ENCODE measurements around the gene SFMBT2. TPM values are rescaled to one million over a fixed set of nuclear protein-coding genes. Genes with fewer than 3 reads are reported as not detected.

The SFMBT2 gene
- total and polyA plus RNA-seq, 2 of the 13 experiments (the other 11 are each of a cell fraction or from before 2014, with no cell fraction given), result 0.01 to 0.02 TPM

DNA sequence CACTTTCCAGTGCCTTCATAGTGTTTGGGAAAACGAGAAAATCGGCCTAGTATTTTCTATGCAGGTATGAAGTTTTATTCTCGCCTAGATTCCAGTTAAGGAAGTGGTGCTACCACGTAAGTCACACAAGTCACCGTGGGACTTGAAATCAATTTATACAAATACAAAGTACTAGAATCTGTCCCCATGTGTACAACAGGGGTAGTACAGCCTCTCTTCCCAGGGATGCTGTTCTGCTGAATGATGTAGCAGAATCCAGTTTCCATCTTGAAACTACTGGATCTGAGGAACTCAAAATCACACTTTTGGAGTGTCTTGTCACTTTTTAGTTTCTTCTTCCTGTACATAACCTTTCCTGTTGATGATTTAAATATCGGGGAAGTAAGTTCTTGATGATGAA lies 129.4 kb downstream of the SFMBT2 start (continued):
- TF ChIP-seq ZNF792 (CRISPR knock-in tag; IDR thresholded peaks at IDR 0.05), result no peak
- no peak for TF ChIP-seq TMF1 (CRISPR knock-in tag; IDR thresholded peaks at IDR 0.05; ENCODE audit: low read depth)
- no peak for TF ChIP-seq MXI1 (IDR thresholded peaks at IDR 0.05; ENCODE audit: borderline replicate concordance, low read depth, low read length)
- no peak for TF ChIP-seq ZNF564 (CRISPR knock-in tag; IDR thresholded peaks at IDR 0.05)
- TF ChIP-seq MTF1 (CRISPR knock-in tag; IDR thresholded peaks at IDR 0.05), result no peak

DNA sequence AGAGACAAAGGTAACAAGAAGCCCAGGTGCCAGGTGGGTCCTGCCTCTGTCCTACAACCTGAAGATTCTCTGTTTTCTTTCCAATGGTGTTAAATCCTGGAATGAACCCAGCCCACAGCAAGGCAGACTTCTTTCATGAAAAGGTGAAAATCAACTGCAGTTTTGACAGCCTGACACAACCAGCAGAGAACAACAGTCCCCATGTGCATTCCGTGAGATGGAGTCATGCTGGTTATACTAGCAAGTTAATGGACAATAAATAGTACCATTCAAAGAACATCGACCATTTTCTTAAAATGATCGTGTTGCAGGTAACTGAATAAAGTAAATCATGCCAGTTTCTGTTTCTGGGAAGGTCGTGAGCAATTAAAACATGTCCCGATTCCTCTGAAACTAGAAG lies 131.5 kb downstream of the SFMBT2 start:
- WGBS (ENCODE audit: low lambda C conversion rate), result 16% methylated on average over 5 of the region's 5 CpGs
- Histone ChIP-seq H4K20me1 (ENCODE audit: insufficient read depth, low read length) (no peaks in the 10 kb centered on the region), H3K27me3 (ENCODE audit: control insufficient read depth in 1 of 2, insufficient read depth in 2 of 2, low read length in 2 of 2) (no peaks in the 10 kb centered on the region; a peak in 1 of 5 replicates), H3K9me3 (ENCODE audit: low read length) (no peaks in the 10 kb centered on the region), H3K4me3 (replicated peaks in 1 of 3; ENCODE audit: insufficient read depth in 1 of 3, low read depth in 2 of 3, low read length in 3 of 3) (no peak overlapping the region), H3K4me1 (ENCODE audit: insufficient read depth, low read length) (no peaks in the 10 kb centered on the region), H2AFZ (ENCODE audit: low read length) (no peak overlapping the region), H3K4me2 (ENCODE audit: low read depth, low read length) (no peak overlapping the region), H3K9ac (ENCODE audit: insufficient read depth, low read depth, low read length) (no peak overlapping the region), H3K36me3 (replicated peaks in 1 of 2; ENCODE audit: control insufficient read depth in 1 of 2, insufficient read depth in 2 of 2, low read length in 2 of 2) (no peaks in the 10 kb centered on the region), H3K79me2 (ENCODE audit: insufficient read depth, low read length) (no peaks in the 10 kb centered on the region), H3K27ac (ENCODE audit: extremely low read length, insufficient read depth, low read length) (no peak overlapping the region)
- ATAC-seq, result no peak
- in situ Hi-C loops (cut with HindIII; ENCODE audit: extremely low pct_ligation_motif_present, low pct_unique_long_range_greater_than_20kb), result no loop called here
- no TSS peak for BruUV-seq (replicated peaks)
- intact Hi-C loops (cut with micrococcal nuclease; ENCODE audit: unreplicated experiment), result no loop called here
- ChIA-PET POLR2A (no interaction called here), CTCF (ENCODE audit: low intra/inter-chr PET ratio, low total read pairs) (no interaction called here)
- no peak for FAIRE-seq
- no peak for DNase-seq (ENCODE audit: low spot score)
- TF ChIP-seq, protein P1, sequence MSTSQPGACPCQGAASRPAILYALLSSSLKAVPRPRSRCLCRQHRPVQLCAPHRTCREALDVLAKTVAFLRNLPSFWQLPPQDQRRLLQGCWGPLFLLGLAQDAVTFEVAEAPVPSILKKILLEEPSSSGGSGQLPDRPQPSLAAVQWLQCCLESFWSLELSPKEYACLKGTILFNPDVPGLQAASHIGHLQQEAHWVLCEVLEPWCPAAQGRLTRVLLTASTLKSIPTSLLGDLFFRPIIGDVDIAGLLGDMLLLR (CRISPR knock-in tag; IDR thresholded peaks at IDR 0.05), result no peak
- TF ChIP-seq TAF1 (CRISPR knock-in tag; IDR thresholded peaks at IDR 0.05) (no peak), CENPT (CRISPR knock-in tag; IDR thresholded peaks at IDR 0.05; ENCODE audit: low read depth) (no peak), SRSF1 (optimal IDR thresholded peaks at IDR 0.05; ENCODE audit: low read depth, low read length) (no peak), ZSCAN22 (CRISPR knock-in tag; IDR thresholded peaks at IDR 0.05) (no peak), TAF15 (IDR thresholded peaks at IDR 0.05; ENCODE audit: low read depth, low read length, poor library complexity, severe bottlenecking) (no peak), ZKSCAN5 (CRISPR knock-in tag; IDR thresholded peaks at IDR 0.05) (no peak), ZMAT3 (CRISPR knock-in tag; conservative IDR thresholded peaks at IDR 0.05) (no peak)
- TF ChIP-seq, protein P2, sequence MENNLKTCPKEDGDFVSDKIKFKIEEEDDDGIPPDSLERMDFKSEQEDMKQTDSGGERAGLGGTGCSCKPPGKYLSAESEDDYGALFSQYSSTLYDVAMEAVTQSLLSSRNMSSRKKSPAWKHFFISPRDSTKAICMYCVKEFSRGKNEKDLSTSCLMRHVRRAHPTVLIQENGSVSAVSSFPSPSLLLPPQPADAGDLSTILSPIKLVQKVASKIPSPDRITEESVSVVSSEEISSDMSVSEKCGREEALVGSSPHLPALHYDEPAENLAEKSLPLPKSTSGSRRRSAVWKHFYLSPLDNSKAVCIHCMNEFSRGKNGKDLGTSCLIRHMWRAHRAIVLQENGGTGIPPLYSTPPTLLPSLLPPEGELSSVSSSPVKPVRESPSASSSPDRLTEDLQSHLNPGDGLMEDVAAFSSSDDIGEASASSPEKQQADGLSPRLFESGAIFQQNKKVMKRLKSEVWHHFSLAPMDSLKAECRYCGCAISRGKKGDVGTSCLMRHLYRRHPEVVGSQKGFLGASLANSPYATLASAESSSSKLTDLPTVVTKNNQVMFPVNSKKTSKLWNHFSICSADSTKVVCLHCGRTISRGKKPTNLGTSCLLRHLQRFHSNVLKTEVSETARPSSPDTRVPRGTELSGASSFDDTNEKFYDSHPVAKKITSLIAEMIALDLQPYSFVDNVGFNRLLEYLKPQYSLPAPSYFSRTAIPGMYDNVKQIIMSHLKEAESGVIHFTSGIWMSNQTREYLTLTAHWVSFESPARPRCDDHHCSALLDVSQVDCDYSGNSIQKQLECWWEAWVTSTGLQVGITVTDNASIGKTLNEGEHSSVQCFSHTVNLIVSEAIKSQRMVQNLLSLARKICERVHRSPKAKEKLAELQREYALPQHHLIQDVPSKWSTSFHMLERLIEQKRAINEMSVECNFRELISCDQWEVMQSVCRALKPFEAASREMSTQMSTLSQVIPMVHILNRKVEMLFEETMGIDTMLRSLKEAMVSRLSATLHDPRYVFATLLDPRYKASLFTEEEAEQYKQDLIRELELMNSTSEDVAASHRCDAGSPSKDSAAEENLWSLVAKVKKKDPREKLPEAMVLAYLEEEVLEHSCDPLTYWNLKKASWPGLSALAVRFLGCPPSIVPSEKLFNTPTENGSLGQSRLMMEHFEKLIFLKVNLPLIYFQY (CRISPR knock-in tag; IDR thresholded peaks at IDR 0.05; ENCODE audit: borderline replicate concordance), result no peak
- TF ChIP-seq, protein P3, sequence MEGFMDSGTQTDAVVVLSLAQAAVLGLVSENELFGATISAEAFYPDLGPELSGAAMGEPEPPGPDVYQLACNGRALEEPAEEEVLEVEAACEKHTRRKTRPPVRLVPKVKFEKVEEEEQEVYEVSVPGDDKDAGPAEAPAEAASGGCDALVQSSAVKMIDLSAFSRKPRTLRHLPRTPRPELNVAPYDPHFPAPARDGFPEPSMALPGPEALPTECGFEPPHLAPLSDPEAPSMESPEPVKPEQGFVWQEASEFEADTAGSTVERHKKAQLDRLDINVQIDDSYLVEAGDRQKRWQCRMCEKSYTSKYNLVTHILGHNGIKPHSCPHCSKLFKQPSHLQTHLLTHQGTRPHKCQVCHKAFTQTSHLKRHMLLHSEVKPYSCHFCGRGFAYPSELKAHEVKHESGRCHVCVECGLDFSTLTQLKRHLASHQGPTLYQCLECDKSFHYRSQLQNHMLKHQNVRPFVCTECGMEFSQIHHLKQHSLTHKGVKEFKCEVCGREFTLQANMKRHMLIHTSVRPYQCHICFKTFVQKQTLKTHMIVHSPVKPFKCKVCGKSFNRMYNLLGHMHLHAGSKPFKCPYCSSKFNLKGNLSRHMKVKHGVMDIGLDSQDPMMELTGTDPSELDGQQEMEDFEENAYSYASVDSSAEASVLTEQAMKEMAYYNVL (CRISPR knock-in tag; IDR thresholded peaks at IDR 0.05; ENCODE audit: borderline replicate concordance), result no peak
- TF ChIP-seq, protein P4, sequence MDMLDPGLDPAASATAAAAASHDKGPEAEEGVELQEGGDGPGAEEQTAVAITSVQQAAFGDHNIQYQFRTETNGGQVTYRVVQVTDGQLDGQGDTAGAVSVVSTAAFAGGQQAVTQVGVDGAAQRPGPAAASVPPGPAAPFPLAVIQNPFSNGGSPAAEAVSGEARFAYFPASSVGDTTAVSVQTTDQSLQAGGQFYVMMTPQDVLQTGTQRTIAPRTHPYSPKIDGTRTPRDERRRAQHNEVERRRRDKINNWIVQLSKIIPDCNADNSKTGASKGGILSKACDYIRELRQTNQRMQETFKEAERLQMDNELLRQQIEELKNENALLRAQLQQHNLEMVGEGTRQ (IDR thresholded peaks at IDR 0.05; ENCODE audit: low read depth, low read length), result no peak
- TF ChIP-seq, protein P4 (CRISPR knock-in tag; IDR thresholded peaks at IDR 0.05; ENCODE audit: borderline replicate concordance), result no peak

All from HepG2 (cell line).